HTERT RPE-1 (cell line): ENCODE measurements around the gene PRTFDC1.
"Not testable (repeated sequence)": the region's sequence is repeated elsewhere in the genome, so short reads cannot be mapped to it uniquely, and the experiment has no call there.

ENCODE experiments used
- in situ Hi-C: fragments of 300-500 bp; cut with MboI; formaldehyde crosslinking; loops from 4 replicates; pipeline ENCODE4 v1.14.3; 2020; ENCODE audit warnings: low sequenced_read_pairs

PRTFDC1 gene

GRCh38 chr10:24935504-24936292 is 16.7 kb downstream of the PRTFDC1 start:
- in situ Hi-C loops = no loop called here

DNA sequence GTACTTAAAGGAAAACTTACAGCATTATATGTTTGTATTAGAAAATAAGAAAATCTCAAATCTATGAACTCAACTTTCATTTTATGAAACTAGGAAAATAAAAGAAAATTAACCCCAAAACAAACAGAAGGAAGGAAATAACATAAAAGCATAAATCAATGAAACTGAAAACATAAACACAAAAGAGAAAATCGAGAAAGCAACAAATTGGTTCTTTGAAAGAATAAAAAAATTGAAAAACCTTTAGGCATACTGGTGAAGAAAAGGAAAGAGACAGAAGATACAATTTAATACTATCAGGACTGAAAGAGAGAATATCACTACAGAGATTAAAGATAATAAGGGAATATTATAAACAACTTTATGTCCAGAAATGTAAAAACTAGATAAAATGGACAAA is 21.2 kb downstream of the PRTFDC1 start:
- in situ Hi-C loops = no loop called here

GRCh38 chr10:24930427-24930826 is 22.0 kb downstream of the PRTFDC1 start:
- in situ Hi-C loops = no loop called here

DNA sequence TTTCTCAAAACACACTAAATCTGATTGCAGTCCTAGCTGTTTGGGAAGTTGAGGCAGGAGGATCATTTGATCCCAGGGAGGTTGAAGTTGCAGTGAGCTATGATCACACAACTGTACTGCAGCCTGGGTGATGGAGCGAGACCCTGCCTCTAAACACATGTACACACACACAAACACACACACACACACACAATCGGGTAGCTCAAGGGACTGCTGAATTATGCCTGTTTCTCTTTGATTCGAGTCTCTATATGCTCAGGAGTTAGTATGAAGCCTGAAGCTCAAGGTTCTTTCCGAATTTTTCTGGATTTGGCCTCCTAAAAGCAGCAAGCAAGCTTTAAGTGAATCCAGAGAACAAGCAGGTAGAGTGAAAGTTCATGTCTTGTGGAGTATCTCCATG is 22.5 kb downstream of the PRTFDC1 start:
- in situ Hi-C loops = no loop called here

GRCh38 chr10:24929056-24929544 is 23.3 kb downstream of the PRTFDC1 start:
- in situ Hi-C loops = no loop called here

- in situ Hi-C loops = no loop called here
These were observed 24.2 kb downstream of the PRTFDC1 start for GRCh38 chr10:24928163-24928562.

- in situ Hi-C loops = no loop called here
These were observed 25.8 kb downstream of the PRTFDC1 start for GRCh38 chr10:24926557-24926956.

- in situ Hi-C loops = no loop called here
These were observed 26.6 kb downstream of the PRTFDC1 start for GRCh38 chr10:24925799-24926198.

DNA sequence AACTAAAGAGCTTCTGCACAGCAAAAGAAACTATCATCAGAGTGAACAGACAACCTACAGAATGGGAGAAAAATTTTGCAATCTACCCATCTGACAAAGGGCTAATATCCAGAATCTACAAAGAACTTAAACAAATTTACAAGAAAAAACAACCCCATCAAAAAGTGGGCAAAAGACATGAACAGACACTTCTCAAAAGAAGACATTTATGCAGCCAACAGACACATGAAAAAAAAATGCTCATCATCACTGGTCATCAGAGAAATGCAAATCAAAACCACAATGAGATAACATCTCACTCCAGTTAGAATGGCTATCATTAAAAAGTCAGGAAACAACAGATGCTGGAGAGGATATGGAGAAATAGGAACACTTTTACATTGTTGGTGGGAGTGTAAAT is 27.9 kb downstream of the PRTFDC1 start:
- in situ Hi-C loops = not testable (repeated sequence)

DNA sequence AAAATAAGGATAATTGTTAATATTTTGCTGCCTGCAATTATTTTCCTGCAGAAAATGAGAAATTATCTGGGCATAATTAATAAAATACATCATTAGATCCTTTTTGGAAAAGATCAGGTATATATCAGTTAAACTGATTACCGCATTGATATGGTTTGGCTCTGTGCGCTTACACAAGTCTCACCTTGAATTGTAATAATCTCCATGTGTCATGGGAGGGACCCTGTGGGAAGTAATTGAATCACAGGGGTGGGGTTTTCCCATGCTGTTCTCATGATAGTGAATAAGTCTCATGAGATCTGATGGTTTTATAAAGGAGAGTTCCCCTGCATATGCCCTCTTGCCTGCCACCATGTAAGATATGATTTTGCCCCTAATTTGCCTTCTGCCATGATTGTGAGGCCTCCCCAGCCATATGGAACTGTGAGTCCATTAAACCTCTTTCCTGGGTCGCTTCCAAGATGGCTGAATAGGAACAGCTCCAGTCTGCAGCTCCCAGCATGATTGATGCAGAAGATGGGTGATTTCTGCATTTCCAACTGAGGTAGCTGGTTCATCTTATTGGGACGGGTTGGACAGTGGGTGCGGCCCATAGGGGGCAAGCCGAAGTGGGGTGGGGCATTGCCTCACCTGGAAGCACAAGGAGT is 30.1 kb downstream of the PRTFDC1 start:
- in situ Hi-C loops = not testable (repeated sequence)

GRCh38 chr10:24920907-24921881 is 31.2 kb downstream of the PRTFDC1 start:
- in situ Hi-C loops = no loop called here

GRCh38 chr10:24920192-24920591 is 32.2 kb downstream of the PRTFDC1 start:
- in situ Hi-C loops = not testable (repeated sequence)

DNA sequence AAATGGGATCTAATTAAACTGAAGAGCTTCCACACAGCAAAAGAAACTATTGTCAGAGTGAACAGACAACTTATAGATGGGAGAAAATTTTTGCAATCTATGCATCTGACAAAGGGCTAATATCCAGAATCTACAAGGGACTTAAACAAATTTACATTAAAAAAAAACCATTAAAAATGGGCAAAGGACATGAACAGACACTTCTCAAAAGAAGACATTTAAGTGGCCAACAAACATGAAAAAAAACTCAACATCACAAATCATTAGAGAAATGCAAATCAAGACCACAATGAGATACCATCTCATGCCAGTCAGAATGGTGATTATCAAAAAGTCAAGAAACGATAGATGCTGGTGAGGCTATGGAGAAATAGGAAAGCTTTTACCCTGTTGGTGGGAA is 32.8 kb downstream of the PRTFDC1 start:
- in situ Hi-C loops = not testable (repeated sequence)

GRCh38 chr10:24917979-24918378 is 34.4 kb downstream of the PRTFDC1 start:
- in situ Hi-C loops = no loop called here

DNA sequence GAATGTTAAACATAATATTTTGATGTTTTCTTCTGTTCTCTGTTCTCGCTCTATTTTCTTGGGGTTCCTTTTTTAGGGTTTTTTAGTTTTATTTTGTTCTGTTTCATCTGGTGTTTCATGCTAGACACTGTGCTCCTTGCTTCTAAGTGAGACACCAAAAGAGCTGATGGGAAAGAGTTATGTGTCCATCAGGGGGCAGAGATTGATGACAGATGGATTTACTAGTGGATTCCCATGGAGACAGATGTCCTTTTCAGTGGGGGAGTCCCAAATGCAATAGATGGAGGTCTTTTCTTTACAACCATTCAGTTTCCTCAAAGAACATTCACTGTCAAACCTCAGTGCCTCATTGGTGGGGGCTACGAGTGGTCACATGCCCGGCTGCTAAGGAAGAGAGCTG is 34.9 kb downstream of the PRTFDC1 start:
- in situ Hi-C loops = no loop called here

GRCh38 chr10:24916365-24916764 is 36.0 kb downstream of the PRTFDC1 start:
- in situ Hi-C loops = no loop called here

DNA sequence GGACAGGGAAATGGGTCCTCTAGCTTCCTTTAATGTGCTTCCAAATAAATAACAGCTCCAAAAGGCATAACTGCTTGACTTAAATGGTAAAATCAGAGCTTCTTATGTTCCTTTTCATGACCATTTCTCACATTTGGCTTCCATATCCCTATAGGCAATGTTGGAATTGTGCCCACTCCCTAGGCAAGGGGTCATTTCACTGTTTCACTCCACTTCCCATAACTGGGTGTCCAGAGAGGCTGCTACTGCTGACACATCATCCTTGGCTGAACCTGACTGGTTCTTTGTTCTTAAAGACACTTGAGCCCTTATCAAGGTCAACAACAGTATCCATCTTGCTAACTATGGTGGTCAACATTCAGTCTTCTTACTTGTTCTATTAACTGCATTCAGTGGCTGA is 37.1 kb downstream of the PRTFDC1 start:
- in situ Hi-C loops = no loop called here

GRCh38 chr10:24914148-24914547 is 38.3 kb downstream of the PRTFDC1 start:
- in situ Hi-C loops = no loop called here

GRCh38 chr10:24912215-24912614 is 40.2 kb downstream of the PRTFDC1 start:
- in situ Hi-C loops = no loop called here

DNA sequence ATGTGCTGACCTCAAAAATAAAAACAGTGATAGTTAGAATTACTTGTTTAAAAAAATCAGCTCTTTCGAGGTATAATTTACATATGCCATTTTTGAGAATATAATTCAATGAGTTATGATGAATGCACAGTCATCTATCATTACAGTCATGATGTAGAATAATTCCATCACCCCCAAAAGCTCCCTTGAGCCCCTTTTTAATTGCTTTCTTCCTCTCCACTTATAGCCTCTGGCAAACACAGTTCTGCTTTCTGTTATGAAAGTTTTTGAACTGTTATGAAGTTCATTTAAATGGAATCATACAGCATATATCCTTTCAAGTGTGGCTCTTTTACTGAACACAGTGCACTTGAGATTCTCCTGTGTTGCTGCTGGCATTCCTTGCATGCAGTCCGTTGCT is 41.4 kb downstream of the PRTFDC1 start:
- in situ Hi-C loops = no loop called here

GRCh38 chr10:24910574-24910973 is 41.8 kb downstream of the PRTFDC1 start:
- in situ Hi-C loops = no loop called here
